ENCODE measurements around the gene DYNC2I2.
"Not testable (repeated sequence)": the region's sequence is repeated elsewhere in the genome, so short reads cannot be mapped to it uniquely, and the experiment has no call there.

Gene DYNC2I2

GRCh38 chr9:128685636-128686489 lies 29.2 kb upstream of the DYNC2I2 start:
- peak; percentile 20 for DNase-seq

GRCh38 chr9:128684325-128685199 lies 27.9 kb upstream of the DYNC2I2 start:
- peak; percentile 52 for DNase-seq

DNA sequence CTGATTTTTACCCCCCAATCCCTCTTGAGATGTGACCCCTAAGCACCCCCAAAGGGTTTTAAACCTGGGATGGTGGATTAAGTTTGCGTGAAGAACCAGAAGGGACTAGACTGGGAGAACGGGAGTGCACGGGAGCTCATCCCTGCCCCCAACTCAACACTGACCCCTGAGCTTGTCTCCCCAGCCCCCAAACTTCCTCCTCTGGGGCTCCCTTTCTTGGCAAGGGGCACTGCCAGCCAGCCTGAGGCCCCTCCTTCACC lies 27.3 kb upstream of the DYNC2I2 start:
- no peak for DNase-seq

- no peak for DNase-seq
Observed at GRCh38 chr9:128683340-128684064, 26.9 kb upstream of the DYNC2I2 start.

DNA sequence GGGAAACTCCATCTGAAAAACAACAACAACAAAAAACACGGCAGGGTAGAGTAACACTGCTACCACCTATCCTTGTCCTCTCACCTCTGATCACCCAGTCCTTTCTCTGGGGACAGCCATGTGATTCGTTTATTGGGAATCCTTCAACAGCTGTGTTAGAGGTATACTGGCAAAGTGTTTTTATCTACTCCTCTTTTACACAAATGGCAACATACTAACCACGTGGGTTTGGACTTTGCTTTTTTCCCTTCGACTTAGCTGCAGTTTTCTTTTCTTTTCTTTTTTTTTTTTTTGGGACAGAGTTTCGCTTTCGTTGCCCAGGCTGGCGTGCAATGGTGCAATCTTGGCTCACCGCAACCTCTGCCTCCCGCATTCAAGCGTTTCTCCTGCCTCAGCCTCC lies 21.1 kb upstream of the DYNC2I2 start:
- DNase-seq = no peak

- DNase-seq = no peak
Observed at GRCh38 chr9:128675382-128675781, 18.7 kb upstream of the DYNC2I2 start.

DNA sequence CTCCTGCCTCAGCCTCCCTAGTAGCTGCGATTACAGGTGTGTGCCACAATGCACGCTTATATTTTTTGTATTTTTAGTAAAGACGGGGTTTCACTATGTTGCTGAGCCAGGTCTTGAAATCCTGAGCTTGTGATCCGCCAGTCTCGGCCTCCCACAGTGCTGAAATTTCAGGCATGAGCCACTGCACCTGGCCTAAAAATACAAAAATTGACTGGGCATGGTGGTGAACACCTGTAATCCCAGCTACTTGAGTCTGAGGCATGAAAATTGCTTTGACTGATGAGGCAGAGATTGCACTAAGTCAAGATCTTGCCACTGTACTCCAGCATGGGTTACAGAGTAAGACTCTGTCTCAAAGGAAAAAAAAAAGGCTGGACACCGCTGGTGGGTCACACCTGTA lies 13.1 kb upstream of the DYNC2I2 start:
- no peak for DNase-seq

GRCh38 chr9:128666481-128666941 lies 9.9 kb upstream of the DYNC2I2 start:
- DNase-seq = not testable (repeated sequence)

GRCh38 chr9:128657796-128658195 lies 1.1 kb upstream of the DYNC2I2 start:
- no peak for DNase-seq

DNA sequence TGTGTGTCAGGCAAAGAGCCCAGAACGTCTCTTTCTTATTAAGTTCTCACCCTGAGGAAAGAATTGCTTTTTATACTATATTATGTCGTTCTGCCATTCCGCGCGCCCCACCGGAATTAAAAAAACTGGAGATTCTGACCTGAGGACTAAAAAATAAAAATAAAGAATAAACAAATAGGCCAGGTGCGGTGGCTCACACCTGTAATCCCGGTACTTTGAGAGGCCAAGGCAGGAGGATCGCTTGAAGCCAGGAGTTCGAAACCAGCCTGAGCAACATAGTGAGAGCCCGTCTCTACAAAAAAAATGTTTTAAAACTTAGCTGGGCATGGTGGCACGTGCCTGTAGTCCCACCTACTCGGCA lies 677 bp upstream of the DYNC2I2 start:
- DNase-seq = no peak

DNA sequence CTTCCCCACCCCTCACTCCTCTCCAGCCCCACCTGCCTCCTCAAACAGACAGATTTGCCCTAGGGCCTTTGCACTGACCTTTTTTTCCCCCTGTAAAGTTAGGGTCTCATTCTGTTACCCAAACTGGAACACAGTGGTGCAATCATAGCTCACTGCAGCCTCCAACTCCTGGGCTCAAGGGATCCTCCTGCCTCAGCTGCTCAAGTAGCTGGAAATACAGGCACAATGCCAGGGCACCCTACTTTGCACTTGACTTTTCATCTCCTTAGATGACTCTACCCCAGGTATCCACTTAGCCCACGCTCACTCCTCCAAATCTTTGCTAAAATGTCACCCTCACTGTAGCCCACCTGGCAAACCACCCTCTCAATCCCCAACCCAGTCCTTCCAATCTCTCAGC lies 2.2 kb downstream of the DYNC2I2 start:
- DNase-seq = no peak

DNA sequence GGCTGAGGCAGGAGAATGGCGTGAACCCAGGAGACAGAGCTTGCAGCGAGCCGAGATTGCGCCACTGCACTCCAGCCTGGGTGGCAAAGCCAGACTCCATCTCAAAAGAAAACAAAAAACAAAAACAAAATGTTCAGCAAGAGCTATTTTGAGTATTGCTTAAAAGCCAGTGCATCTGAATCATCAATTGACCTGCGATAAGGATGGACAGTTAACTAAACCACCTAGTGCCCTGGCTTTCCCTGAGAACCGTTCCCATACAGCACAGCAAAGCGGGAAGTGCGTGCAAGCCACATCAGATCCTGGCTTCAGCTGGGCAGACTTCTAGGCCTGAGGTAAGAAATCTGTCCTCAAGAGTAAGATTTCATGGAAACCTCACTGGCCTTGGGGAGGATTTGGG lies 2.7 kb downstream of the DYNC2I2 start:
- DNase-seq = no peak

DNA sequence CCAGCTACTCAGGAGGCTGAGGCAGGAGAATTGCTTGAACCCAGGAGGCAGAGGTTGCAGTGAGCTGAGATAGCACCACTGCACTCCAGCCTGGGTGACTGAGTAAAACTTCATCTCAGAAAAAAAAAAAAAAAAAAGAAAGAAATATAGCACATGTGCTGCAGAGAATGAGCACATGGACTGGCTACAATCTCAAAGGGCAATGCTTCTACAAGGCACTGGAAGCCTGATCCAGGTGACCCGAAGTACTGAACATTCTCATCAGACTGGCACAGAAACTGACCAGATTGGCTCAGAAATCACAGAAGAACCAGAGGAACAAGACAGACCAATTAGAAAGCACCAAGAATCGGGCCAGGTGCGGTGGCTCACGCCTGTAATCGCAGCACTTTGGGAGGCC lies 4.8 kb downstream of the DYNC2I2 start:
- DNase-seq = no peak

- peak; percentile 62 for DNase-seq
Observed at GRCh38 chr9:128648206-128648605, 8.4 kb downstream of the DYNC2I2 start.

- no peak for DNase-seq
Observed at GRCh38 chr9:128643519-128644300, 12.9 kb downstream of the DYNC2I2 start.

DNA sequence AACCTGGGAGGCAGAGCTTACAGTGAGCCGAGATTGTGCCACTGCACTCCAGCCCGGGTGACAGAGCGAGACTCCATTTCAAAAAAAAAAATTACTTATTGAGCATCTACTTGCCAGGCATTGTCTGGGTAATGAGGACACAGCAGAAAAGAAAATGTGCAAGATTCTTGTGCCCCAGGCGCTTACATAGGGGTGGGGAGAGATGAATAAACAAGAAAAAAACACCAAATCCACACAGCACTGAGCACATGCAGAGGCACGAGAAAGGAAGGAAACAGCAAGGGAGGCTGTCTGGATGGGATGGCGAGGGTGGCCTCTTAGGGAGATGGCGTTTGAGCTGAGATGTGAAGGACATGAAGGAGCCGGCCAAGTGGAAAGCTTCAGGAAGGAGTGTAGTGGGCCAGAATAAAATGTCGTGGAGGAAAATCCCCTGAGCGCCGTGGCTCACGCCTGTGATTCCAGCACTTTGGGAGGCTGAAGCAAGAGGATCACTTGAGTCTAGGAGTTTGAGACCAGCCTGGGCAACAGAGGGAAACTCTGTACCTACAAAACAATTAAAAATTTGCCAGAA lies 13.9 kb downstream of the DYNC2I2 start:
- DNase-seq = no peak

DNA sequence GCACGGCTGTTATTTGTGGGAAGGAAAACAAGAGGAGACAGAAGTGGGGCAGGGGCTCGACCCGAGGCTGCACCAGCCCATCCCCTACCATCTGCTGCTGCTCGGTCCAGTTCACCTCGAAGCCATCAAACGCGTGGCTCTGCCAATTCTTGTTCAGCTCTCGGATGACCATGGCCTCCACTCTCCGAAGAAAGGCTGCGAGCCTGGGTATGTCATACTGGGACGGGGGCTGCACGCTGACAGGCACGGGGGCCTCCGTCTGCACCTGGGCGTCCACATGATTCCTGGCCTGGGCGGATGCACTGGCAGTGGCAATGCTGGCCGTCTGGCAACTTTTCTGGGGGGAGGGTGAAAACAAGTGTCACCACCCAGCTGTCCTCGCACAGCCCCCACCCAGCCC lies 16.0 kb downstream of the DYNC2I2 start:
- no peak for DNase-seq

- no peak for DNase-seq
Observed at GRCh38 chr9:128638580-128638979, 18.1 kb downstream of the DYNC2I2 start.

DNA sequence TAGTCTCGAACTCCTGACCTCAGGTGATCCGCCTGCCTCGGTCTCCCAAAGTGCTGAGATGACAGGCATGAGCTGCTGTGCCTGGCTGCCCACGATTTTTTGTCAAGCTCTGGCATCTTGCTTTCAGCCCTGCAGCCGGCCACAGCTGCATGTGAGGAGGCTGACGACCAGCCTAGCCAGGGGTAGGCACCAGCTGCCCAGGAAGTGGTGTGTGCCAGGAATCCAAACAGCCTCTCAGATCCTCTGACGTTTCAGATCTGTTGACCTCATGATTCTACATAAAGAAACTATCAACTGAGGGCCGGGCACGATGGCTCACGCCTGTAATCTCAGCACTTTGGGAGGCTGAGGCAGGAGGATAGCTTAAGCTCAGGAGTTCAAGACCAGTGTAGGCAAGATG lies 19.0 kb downstream of the DYNC2I2 start:
- no peak for DNase-seq

DNA sequence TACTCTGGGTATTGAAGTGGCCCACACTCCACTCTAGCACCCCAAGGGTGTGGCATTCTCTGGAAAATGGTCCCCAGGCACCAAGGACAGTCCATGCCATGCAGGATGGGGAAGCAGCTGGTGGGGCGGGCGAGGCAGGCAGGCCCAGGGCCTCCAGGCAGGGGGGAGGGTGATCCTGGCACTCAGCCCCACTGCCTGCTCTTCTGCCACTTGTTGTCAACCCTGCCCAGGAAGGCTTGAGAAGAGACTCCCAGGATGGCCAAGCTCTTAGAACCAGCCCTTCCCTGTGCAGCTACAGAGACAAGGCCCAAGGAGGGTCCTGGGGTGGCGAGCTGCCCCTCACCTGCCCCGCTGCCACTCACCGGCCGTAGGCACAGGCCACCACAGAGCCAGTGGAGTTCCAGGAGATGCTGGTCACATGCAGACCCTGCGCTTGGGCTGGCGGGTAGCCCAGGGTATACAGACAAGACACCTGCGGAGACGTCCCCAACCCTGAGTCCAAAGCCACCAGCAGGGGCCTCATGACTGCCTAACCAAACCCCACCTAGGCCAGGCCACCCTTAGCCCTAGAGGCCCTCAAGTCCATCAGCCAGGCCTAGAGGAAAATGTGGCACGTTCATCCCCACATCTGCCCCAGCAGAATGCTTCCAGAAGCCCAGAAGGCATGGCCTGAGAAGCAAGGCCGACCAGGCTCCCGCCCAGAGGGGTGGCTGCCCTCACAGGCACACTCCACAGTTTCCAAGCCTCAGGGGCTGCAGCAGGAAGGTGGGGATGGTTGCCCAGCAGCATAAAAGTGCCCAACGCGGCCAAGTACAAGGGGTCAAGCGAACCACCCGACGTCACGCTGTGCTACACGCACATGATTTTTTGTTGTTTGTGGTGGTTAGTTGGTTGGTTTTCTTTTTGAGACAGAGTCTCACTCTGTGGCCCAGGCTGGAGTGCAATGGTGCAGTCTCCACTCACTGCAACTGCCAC lies 19.8 kb downstream of the DYNC2I2 start:
- DNase-seq = no peak

GRCh38 chr9:128636024-128636390 lies 20.6 kb downstream of the DYNC2I2 start:
- DNase-seq = no peak

All from activated T-cell treated with anti-CD3 and anti-CD28 coated beads for 4 hours (primary cell).